Measurements from ENCODE around the gene MOB3A.
"Not testable (repeated sequence)": the region's sequence is repeated elsewhere in the genome, so short reads cannot be mapped to it uniquely, and the experiment has no call there.

MOB3A gene

GRCh38 chr19:2108251-2109016, 12.3 kb upstream of the MOB3A start:
- DNase-seq: no peak

GRCh38 chr19:2103045-2103707, 7.0 kb upstream of the MOB3A start:
- DNase-seq: no peak

- DNase-seq: no peak
These were observed 5.5 kb upstream of the MOB3A start for GRCh38 chr19:2101417-2102335.

- no peak for DNase-seq
These were observed 4.6 kb upstream of the MOB3A start for GRCh38 chr19:2100719-2101061.

- no peak for DNase-seq
These were observed 4.0 kb upstream of the MOB3A start for GRCh38 chr19:2099937-2100718.

- DNase-seq: no peak
These were observed 3.0 kb upstream of the MOB3A start for GRCh38 chr19:2099054-2099501.

GRCh38 chr19:2097886-2098327, 1.8 kb upstream of the MOB3A start:
- peak; percentile 50 for DNase-seq

GRCh38 chr19:2097203-2097885, 1.2 kb upstream of the MOB3A start:
- peak; percentile 45 for DNase-seq

GRCh38 chr19:2096480-2097202, 515 bp upstream of the MOB3A start, which contains the start of gene IZUMO4:
Gene IZUMO4 (plus strand): TSS chr19:2096915. CDS start chr19:2096946, 31 bp downstream.
- peak; percentile 100 for DNase-seq

- DNase-seq: not testable (repeated sequence)
These were observed 4.1 kb downstream of the MOB3A start for GRCh38 chr19:2091926-2092525.

GRCh38 chr19:2089727-2090053, 6.4 kb downstream of the MOB3A start:
- no peak for DNase-seq

- DNase-seq: no peak
These were observed 7.0 kb downstream of the MOB3A start for GRCh38 chr19:2089001-2089711.

- no peak for DNase-seq
These were observed 8.5 kb downstream of the MOB3A start for GRCh38 chr19:2087621-2088100.

GRCh38 chr19:2086695-2087620, 9.2 kb downstream of the MOB3A start:
- not testable (repeated sequence) for DNase-seq

- peak; percentile 86 for DNase-seq
These were observed 11.0 kb downstream of the MOB3A start for GRCh38 chr19:2084993-2085720.

GRCh38 chr19:2083174-2083854, 12.8 kb downstream of the MOB3A start:
- DNase-seq: peak; percentile 62

Data from femur (tissue), 1 donor.